Ovary (tissue), 9 donors: ENCODE measurements around the gene MRPL58. TPM values are rescaled to one million over a fixed set of nuclear protein-coding genes. Genes with fewer than 3 reads are reported as not detected.

ENCODE experiments used
- DNase-seq, 5 donors: peaks; one replicate each; pipeline ENCODE4 v3.0.0-alpha.2; 2019 to 2020
- H3K27ac ChIP-seq, 2 donors: fragments of 200-600 bp; one replicate each; pipeline versions ENCODE4 v1.5.1 to v1.8.0; 2019 to 2022
- H3K27me3 ChIP-seq: fragments of 200-600 bp; one replicate; pipeline ENCODE4 v1.8.0; 2022
- H3K36me3 ChIP-seq: fragments of 200-600 bp; sonication (generic); one replicate; pipeline ENCODE4 v1.5.1; 2019
- H3K4me1 ChIP-seq: one replicate; pipeline ENCODE4 v1.8.1; 2013; ENCODE audit warnings: mild to moderate bottlenecking, moderate library complexity; ENCODE audit not compliant: insufficient read depth
- H3K4me3 ChIP-seq: fragments of 200-600 bp; sonication (generic); one replicate; pipeline ENCODE4 v1.5.1; 2017
- H3K9me3 ChIP-seq, 2 donors: fragments of 200-600 bp in 1 of 2; sonication (generic) in 1 of 2; one replicate each; pipeline versions ENCODE4 v1.5.1 to v1.8.1; 2013 to 2019; ENCODE audit warnings: mild to moderate bottlenecking in 1 of 2, moderate library complexity in 1 of 2
- EP300 ChIP-seq: sonication (generic); formaldehyde crosslinking; IDR thresholded peaks from one replicate; pipeline ENCODE4 v1.6.1; 2017; ENCODE audit warnings: antibody characterized with exemption
- POLR2A ChIP-seq: fragments of 450-650 bp; IDR thresholded peaks from one replicate; pipeline ENCODE4 v1.6.1; 2017; ENCODE audit warnings: antibody characterized with exemption, mild to moderate bottlenecking, moderate library complexity
- WGBS, 3 donors: extraction: QIAGEN DNeasy Blood & Tissue Kit in 1 of 3; methylation state at CpG; one replicate each; pipeline versions ENCODE4 v1.1.5 to v1.1.7; 2013 to 2017; 5-methylcytosine and 5-hydroxymethylcytosine counted together
- intact Hi-C, 4 donors: fragments of 100-400 bp; cut with DNase I; formaldehyde crosslinking; loops; one replicate each; pipeline versions ENCODE4 v1.11.0 to v1.15.1; 2022 to 2023
- polyA plus RNA-seq, 2 donors: library from polyadenylated mRNA; stranded (reverse); fragments of 200-250 nt in 1 of 2; fragments of 350-450 nt in 1 of 2; fragmentation: Illumina TruSeq in 1 of 2; extraction: RNeasy Lipid Tissue Mini Kit (QIAGEN cat#74804) in 1 of 2; gene quantifications; one replicate each; pipeline ENCODE4 v1.2.3, GENCODE V29; 2013 to 2014
- total RNA-seq, 7 donors: library from RNA; depleted of rRNA in 2 of 7; stranded (reverse); fragments of >200 nt in 2 of 7; fragmentation: NEBNext Ultra II Directional in 3 of 7; extraction: Animal tissue kit (Norgen Biotek cat#: 25700) in 3 of 7; gene quantifications; one replicate each; pipeline versions ENCODE4 v1.1.0 to v1.2.4, GENCODE V29; 2016 to 2023
- TF ChIP-seq, protein P1 (sequence below), 3 donors: fragments of 450-650 bp in 2 of 3; fragments of 200-600 bp in 1 of 3; IDR thresholded peaks; one replicate each; pipeline versions ENCODE4 v1.5.1 to v1.8.0; 2016 to 2022; ENCODE audit warnings: antibody characterized with exemption in 3 of 3, mild to moderate bottlenecking in 1 of 3
- donor health status: DM: no; HTN: no; CAD: no; lungs with moderate emphysema.
- donor health status: DM: no; HTN: no; CAD: no.
- donor health status: Bipolar disorder and iron deficiency.
- donor health status: DM: yes; HTN: yes; CAD: no.
- donor health status: DM: no; HTN: no; CAD: no.
- donor health status: DM: yes; HTN: yes; CAD: no.

The MRPL58 gene
- total and polyA plus RNA-seq, 9 donors, result 17.9 to 40.6 (median 24.3) TPM

DNA sequence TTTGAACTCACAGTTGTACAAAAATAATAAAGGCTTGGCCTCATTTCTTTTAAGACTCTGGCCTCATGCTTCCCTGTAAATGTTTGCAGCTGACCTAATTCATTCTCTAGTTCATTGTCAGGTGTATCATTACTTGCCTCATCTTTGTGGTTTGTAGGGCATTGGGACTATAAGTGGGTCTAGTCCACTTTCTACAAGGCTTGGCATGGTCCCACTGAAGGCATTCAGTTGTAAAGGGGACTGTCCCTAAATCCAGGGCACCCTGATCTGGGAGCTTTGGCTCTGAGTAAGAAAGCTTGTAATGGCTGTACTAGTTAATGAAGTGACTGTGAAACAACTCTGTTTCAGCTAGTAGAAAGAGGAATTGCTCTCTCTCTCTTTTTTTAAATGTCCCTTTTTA lies 37.2 kb downstream of the MRPL58 start:
- Histone ChIP-seq H3K9me3 (no peaks in the 10 kb centered on the region), H3K4me3 (no peak overlapping the region), H3K27me3 (no peaks in the 10 kb centered on the region), H3K4me1 (peaks cover 2% of the 10 kb centered on the region), H3K27ac (peak overlapping the region in 1 of 2 donors; percentile 41), H3K36me3 (no peaks in the 10 kb centered on the region)
- DNase-seq, result no peak
- intact Hi-C loops, result loop anchor here in 1 of 4 donors (10.0 kb wide), 1 partner anchor 155 kb away; the partner anchor contains the start of gene NUP85
- no peak for TF ChIP-seq EP300
- TF ChIP-seq POLR2A, result no peak
- TF ChIP-seq, protein P1, sequence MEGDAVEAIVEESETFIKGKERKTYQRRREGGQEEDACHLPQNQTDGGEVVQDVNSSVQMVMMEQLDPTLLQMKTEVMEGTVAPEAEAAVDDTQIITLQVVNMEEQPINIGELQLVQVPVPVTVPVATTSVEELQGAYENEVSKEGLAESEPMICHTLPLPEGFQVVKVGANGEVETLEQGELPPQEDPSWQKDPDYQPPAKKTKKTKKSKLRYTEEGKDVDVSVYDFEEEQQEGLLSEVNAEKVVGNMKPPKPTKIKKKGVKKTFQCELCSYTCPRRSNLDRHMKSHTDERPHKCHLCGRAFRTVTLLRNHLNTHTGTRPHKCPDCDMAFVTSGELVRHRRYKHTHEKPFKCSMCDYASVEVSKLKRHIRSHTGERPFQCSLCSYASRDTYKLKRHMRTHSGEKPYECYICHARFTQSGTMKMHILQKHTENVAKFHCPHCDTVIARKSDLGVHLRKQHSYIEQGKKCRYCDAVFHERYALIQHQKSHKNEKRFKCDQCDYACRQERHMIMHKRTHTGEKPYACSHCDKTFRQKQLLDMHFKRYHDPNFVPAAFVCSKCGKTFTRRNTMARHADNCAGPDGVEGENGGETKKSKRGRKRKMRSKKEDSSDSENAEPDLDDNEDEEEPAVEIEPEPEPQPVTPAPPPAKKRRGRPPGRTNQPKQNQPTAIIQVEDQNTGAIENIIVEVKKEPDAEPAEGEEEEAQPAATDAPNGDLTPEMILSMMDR (IDR thresholded peaks at IDR 0.05), result no peak

DNA sequence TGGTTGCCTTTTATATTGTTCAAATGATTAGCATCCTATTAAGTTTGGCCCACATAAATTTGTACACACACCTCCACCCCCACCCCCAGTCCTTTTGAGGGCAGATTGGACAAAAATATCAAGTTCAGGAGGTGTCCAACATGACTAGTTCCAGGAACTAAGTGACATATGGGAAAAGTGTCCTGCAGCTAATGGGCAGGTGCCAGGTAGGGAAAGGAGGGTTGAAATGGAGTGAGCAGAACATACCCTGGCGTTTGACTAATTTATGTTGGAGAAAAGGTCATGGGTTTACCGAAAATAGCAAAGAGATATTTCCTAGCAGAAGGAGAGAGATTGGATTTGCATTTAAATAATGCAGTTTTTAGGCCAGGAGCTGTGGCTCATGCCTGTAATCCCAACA lies 39.5 kb downstream of the MRPL58 start:
- Histone ChIP-seq H3K9me3 (no peaks in the 10 kb centered on the region), H3K4me3 (no peak overlapping the region), H3K27me3 (no peaks in the 10 kb centered on the region), H3K27ac (no peak overlapping the region), H3K4me1 (peaks cover 2% of the 10 kb centered on the region), H3K36me3 (no peaks in the 10 kb centered on the region)
- DNase-seq, result no peak
- 71 to 78% (median 74%) methylated on average over 2 of the region's 2 CpGs for whole genome bisulfite sequencing, 3 donors
- TF ChIP-seq, protein P1 (IDR thresholded peaks at IDR 0.05), result no peak
- TF ChIP-seq POLR2A, result no peak
- TF ChIP-seq EP300, result no peak
- intact Hi-C loops, result loop anchor here in 1 of 4 donors (10.0 kb wide), 1 partner anchor 153 kb away; the partner anchor contains the start of gene NUP85

DNA sequence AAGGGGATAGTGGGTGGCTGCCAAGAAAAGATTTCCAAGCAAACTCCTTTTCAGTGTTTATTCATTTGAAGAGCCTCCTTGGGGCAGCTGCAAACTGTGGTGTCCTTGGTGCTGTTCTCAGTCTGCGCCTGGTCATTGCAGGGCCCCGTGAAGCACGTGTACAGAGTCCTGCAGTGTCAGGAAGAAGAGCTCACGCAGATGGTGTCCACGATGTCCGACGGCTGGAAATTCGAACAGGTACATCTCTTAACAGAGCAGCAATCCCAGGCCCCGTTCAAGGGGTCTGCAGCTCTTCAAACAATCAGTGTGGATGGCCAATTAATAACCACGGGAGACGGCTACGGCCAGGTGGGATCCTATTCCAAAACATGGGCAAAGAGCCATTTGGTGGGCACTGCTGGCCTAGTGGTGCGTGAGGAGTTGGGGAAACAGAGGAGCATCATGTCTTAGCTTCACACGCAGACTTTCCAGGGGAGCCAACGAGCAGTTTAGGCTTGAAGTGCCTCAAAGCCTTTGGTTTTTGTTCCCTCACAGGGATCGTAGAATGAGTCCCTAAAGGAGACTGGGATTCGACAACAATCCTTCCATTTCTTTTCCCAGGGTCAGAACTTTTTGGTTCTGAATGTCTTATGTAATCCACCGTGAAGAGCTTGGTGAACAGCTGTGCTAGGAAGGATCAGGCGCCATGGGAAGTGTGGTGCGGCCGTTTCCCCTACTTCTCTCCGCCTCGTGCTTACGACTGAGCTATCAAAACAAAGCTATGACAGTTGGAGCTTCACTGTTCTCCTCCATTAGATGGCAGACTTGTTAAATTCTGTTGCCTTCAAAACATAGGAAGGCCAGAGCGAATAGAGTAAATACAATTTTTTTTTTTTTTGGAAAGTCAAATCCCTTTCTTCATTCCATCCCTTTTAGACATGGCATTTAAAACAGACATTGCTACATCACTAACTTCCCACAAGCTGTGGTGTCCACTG lies 47.2 kb downstream of the MRPL58 start:
- H3K4me3 ChIP-seq, result no peak overlapping the region
- peak overlapping the region in 1 of 2 donors; percentile 78 for H3K27ac ChIP-seq
- no peaks in the 10 kb centered on the region for H3K9me3 ChIP-seq
- TF ChIP-seq POLR2A (no peak), EP300 (no peak)
- TF ChIP-seq, protein P1 (IDR thresholded peaks at IDR 0.05), result peak in 2 of 3 donors; percentile 47 to 53
- intact Hi-C loops, result loop anchor here in 2 of 4 donors (10.0 kb wide), 2 partner anchors 135 to 145 kb away; partner anchors contain the start of gene NUP85 (in 1 of the 2)
- 16 to 43% (median 18%) methylated on average over 25 of the region's 25 CpGs for WGBS, 3 donors
- H3K27me3 ChIP-seq, result no peaks in the 10 kb centered on the region
- H3K36me3 ChIP-seq, result no peaks in the 10 kb centered on the region
- H3K4me1 ChIP-seq, result peaks cover 2% of the 10 kb centered on the region
- DNase-seq, result peak; percentile 51 to 58 (median 56)

DNA sequence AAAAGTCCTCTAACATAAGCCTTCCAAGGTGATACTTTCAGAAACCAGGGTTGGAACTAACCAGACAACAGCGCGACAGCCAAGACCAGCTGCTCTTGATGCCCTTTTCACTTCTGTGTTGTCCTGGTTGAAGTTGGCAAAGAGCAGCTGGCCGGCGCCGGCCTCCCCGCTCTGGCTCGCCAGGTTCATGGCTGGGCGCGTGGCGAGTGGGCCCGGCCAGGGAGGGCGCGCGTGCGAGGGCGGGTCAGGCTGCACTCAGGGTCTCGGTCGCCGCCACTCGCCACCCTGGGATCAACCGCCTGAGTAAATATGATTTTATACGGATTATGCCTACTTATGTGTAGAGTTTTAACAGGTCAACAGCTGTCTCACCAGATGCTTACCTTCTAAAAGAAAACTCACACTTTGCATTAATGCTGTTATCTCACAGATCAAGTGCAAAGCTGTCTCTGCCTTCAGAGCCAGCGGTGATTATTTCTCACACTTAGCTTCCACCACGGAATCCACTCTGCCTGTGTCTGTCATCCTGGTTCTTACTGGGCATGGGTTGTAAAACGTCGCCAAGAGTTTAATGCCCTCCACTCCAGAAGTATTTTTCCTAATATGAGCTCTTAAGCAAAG lies 48.1 kb downstream of the MRPL58 start:
- peak in 1 of 5 donors; percentile 38 for DNase-seq
- peak overlapping the region; percentile 2 to 63 for H3K27ac ChIP-seq
- no peaks in the 10 kb centered on the region for H3K27me3 ChIP-seq
- peaks cover 2% of the 10 kb centered on the region for H3K4me1 ChIP-seq
- no peak overlapping the region for H3K4me3 ChIP-seq
- WGBS, 3 donors, result 58 to 81% (median 67%) methylated on average over 26 of the region's 26 CpGs
- TF ChIP-seq, protein P1 (IDR thresholded peaks at IDR 0.05), result no peak
- TF ChIP-seq EP300, result no peak
- TF ChIP-seq POLR2A, result no peak
- H3K9me3 ChIP-seq, result no peaks in the 10 kb centered on the region
- intact Hi-C loops, result loop anchor here in 1 of 4 donors (10.0 kb wide), 1 partner anchor 134 kb away; no protein-coding TSS in a partner anchor
- no peaks in the 10 kb centered on the region for H3K36me3 ChIP-seq
